Neural cell (in vitro differentiated cells): ENCODE results near the gene TGIF2.

Experiments used
- EP300 ChIP-seq: fragments of 450-650 bp; conservative IDR thresholded peaks from 2 replicates; pipeline ENCODE4 v1.6.1; 2014; ENCODE audit warnings: antibody characterized with exemption, mild to moderate bottlenecking, moderate library complexity; ENCODE audit not compliant: poor library complexity, severe bottlenecking
- POLR2AphosphoS5 ChIP-seq: IDR thresholded peaks from 2 replicates; pipeline ENCODE4 v1.6.1; 2012
- TAF1 ChIP-seq: IDR thresholded peaks from 2 replicates; pipeline ENCODE4 v1.6.1; 2012; ENCODE audit warnings: low read depth

- no peak for TF ChIP-seq POLR2AphosphoS5
- TF ChIP-seq EP300: no peak
- no peak for TF ChIP-seq TAF1
Measured at GRCh38 chr20:36541227-36541767, 32.1 kb upstream of the TGIF2 start, which contains the start of gene MYL9.
